GM21367 (cell line): ENCODE measurements around the gene TEX2.
"Not testable (repeated sequence)": the region's sequence is repeated elsewhere in the genome, so short reads cannot be mapped to it uniquely, and the experiment has no call there.

Source experiments
- ATAC-seq: cut with Tn5 transposase; IDR thresholded peaks from one replicate; pipeline ENCODE4 v1.9.1; 2021; ENCODE audit not compliant: unreplicated experiment

The TEX2 gene

GRCh38 chr17:64216000-64216337 is 47.1 kb downstream of the TEX2 start:
- no peak for ATAC-seq

- no peak for ATAC-seq
Observed at GRCh38 chr17:64214950-64215349, 48.1 kb downstream of the TEX2 start.

DNA sequence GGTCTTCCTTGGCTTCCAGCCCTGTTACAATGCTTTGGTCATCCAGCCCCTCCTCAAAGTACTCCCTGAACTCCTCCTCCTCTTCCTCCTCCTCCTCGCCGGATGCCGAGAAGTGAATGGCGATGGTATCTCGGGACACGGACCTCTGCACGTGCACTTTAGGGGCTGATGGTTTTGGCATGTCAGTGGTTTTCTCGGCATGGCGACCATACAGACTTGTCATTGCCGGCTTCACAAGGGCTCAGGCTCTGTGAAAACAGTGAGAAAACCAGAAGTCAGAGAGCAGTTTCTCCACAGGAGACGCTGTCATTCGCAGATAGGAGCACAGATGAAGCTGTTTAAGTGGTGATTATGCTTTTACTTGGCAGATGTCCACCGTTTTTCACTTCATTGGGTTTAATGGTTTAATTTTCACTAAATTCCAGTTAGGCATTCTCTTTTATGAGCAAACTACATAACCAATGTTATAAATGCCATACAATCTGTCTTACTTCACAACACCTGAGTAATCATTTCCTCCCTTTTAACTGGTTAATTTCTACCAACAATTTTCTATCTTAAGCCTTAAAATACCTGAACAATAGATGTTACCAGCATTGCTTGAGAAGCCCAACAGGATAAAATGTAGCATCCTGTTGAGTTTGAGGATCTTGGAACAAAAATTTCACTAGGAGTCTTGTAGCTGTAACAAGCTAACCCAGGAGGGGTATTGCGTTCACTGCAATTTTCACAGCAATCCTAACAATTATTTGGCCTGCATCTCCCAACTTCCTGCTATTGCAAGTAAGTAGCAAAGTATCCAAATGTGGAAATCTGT is 48.9 kb downstream of the TEX2 start:
- no peak for ATAC-seq

DNA sequence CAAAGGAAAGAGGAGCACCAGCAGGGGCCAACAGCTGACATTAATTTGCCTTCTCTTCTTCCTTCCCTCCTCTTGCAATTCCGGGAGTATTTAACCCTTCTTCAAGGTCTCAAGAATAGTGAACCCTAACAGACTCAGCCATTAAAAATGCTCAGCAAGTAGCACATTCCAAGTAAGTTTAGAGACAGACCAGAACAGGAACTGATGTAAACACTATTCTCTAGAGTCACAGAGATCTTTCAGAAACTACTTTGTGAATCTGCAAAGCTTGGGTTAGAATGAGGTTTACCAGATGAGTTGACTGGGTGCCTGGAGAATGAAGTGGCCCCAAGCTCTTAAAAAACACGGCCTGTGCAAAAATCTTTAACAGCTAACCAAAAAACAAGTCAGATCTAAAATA is 50.9 kb downstream of the TEX2 start:
- ATAC-seq = no peak

DNA sequence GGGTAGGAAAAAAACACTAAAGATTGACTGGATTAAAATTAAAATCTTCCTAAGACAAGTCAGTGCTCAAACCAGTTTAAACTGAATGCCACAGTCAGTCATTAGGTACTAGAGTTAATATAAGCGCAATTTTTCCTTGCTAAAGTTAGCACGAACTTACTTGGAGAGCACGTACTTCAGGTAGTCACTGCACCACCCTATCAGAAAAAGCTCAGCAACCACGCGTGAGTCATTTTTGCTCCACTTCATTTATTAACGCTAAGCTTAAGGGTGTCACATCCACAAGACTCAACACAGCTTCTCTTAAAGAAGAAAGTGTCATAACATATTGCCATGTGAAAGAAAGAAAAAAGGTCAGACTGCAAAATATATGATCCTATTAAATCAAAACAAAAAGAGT is 53.1 kb downstream of the TEX2 start:
- no peak for ATAC-seq

DNA sequence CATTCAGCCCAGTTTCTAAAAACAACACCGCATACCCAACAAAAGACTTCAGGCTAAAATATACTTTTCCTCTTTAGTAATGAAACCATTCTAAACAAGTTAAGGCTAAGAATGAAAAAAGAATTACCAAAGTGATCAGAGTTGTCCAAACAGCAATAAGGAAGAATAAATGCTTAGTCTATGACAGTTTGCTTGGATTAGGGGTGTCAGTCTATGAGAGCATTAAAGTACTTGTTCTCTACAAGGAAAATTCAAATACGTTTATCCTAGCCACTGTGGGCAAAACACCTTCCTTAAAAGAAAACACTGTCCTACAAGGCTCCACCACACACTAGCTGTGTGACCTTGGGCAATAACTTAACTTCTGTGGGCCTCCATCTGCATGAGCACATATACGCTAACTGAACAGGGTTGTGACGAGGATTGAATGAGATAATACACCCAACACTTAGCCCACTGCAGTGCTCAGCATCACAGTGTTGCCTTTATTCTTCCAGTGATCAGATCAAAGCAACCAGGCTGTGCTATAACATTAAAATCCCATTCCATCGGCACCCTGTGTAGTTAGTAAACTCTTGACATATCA is 53.6 kb downstream of the TEX2 start:
- no peak for ATAC-seq

DNA sequence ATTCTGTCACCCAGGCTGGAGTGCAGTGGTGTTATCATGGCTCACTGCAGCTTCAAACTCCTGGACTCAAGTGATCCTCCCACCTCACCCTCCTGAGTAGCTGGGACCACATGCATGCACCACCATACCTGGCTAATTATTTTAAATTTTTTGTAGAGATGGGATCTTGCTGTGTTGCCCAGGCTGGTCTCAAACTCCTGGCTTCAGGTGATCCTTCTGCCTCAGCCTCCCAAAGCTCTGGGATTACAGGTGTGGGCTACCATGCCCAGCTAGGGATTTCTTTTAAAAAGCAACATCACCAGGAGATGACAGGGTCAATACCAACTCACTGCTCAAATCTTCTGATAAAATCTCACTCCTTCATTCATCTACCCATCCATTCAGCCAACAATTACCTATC is 54.4 kb downstream of the TEX2 start:
- not testable (repeated sequence) for ATAC-seq

DNA sequence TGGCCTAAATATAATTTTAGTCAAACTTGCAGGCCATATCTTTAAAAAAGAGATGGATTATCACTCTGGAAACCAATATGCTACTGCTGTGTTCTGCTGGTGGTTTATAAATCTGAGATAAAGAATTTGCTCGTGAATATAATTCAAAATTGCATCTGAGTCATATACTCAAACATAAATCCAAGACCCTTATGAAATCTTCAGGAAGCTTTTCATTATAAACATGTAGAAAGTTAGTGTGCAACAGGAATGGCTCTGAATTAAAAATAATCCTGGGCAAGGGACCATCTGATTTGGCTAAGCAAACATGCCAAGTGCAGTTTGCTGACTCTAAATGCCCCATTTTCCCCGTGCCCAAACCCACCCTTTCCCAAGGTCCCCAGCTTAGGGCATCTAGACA is 57.3 kb downstream of the TEX2 start:
- ATAC-seq = no peak

GRCh38 chr17:64203630-64204029 is 59.4 kb downstream of the TEX2 start:
- no peak for ATAC-seq

DNA sequence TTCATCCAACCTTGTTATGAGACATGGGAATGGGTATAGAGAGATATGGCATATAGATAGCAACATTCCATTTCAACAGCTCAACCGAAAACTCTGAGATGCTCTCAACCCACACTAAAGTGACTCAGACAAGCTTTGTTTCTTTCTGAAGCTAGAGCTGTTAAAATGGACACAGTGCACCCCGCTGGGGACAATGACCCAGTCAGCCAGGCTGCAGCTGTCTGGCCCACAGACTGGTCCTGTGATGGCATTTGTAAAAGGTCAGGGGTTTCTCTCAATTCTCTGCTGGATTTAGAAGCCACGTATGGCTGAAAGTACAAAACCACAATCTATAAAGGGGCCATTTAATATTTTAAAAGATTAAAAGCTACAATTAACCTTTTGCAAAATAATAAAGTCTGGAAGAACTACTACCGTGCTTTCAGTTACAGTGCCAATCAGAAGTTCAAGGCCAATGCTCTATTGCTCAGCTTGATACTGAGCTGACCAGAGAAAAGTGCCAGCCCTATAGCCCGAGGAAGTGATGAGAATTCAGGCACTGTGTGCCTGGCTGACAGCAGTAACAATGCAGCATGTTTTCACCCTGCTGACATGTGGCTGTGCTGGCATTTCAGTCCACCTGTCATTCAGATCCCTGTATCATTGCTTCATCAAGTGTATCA is 60.2 kb downstream of the TEX2 start:
- no peak for ATAC-seq

GRCh38 chr17:64200080-64201032 is 62.7 kb downstream of the TEX2 start:
- ATAC-seq = no peak

DNA sequence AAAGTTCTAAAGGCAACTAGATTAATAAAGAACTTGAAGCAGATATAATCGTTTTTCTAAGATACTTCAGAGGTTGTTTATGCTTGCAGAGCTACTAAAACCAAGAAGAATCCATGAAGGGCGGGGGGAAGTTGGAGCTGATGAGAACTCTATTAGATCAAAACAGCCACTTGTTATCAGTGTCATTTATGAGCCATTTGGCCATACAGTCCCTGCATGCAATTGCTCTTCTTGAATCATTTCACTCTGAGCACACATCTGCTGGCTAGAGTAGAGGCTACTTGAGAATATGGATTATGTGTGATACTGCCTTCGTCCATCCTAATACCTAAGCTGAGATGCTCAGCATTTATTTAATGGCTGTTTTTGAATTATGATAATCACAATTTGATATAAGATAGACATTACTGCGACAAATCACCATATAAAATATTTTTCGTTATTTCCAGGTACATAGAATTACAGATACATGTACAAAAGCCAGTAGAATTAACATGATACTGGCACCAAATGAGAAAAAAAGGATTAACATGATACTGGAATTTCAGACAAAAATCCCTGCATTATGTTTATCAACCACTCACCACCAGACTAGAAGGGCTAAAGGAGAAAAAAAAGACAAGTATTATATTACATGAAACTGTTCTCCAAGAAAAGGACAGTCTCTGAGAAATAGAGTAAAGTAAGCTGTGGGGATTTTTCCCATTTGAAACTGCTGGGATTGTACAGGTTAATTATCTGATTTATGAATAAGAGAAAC is 64.5 kb downstream of the TEX2 start:
- ATAC-seq = no peak

- ATAC-seq = no peak
Observed at GRCh38 chr17:64196601-64197000, 66.5 kb downstream of the TEX2 start.

GRCh38 chr17:64193561-64193960 is 69.5 kb downstream of the TEX2 start:
- ATAC-seq = no peak

DNA sequence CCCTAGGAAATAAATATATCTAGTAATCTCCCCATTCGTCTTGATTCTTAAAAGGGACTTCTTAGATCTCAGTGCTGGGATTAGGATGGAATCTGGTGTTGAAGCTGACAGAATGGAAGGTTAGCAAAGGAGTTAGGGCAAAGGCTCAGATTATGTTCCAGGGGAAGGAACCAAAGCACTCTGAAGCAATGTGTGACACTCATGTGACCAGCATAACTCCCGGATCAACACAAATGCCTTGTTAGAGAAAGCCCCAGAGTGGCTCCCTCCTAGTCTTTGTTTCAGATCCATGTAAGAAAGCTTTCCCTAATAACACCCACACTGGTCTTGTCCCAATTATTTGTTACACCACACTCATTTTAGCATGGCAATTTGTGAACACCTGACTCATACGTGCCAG is 70.5 kb downstream of the TEX2 start:
- no peak for ATAC-seq

- no peak for ATAC-seq
Observed at GRCh38 chr17:64190472-64190871, 72.6 kb downstream of the TEX2 start.

GRCh38 chr17:64188088-64188487 is 75.0 kb downstream of the TEX2 start:
- ATAC-seq = no peak

DNA sequence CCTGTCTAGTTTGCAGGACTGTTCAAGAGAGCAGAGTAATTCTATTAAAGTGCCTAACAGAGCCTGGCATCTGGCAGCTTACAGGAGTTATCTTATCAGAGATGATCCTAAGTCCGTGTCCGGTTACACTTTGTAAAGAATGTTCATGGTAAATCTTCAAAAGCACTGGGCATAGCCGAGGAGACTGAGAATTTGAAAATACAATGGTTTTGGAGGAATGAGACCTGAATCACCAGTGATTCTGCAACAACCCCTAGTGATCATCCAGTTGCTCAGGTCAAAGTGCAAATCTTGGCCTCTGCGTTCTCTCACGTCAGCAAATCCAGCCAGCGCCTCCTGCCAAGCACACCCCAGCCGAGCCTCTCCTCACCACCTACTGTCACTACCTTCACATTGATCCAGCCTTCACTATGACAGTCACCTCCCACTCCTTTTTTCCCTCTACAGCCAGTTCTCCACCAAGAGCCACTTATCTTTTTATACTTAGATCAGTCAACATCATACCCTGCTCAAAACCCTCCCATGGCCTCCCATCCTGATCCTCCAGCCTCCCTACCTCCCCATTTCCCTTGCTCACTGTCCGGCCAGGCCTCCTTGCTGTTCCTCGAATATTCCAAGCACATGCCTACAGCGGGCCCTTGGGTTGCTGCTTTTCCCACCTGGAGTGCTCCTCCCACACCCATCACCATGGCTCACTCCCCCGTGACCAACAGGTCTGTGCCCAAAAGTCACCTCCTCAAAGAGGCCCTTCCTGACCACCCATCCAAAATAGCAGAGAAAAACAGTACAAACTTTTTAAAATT is 75.8 kb downstream of the TEX2 start:
- no peak for ATAC-seq

- no peak for ATAC-seq
Observed at GRCh38 chr17:64186171-64187092, 76.6 kb downstream of the TEX2 start.
